GM23248 (cell line): Measurements from ENCODE around the gene ANKS1B.

Experiments used
- EZH2 ChIP-seq: fragments of 200-600 bp; sonication (generic); IDR thresholded peaks from 2 replicates; pipeline ENCODE4 v1.6.1; 2018; ENCODE audit warnings: antibody characterized with exemption, mild to moderate bottlenecking; ENCODE audit not compliant: insufficient read depth, poor library complexity, severe bottlenecking
- EZH2phosphoT487 ChIP-seq: fragments of 200-600 bp; sonication (generic); IDR thresholded peaks from 2 replicates; pipeline ENCODE4 v1.6.1; 2018; ENCODE audit warnings: antibody characterized with exemption, moderate library complexity, mild to moderate bottlenecking, low read depth; ENCODE audit not compliant: insufficient read depth

DNA sequence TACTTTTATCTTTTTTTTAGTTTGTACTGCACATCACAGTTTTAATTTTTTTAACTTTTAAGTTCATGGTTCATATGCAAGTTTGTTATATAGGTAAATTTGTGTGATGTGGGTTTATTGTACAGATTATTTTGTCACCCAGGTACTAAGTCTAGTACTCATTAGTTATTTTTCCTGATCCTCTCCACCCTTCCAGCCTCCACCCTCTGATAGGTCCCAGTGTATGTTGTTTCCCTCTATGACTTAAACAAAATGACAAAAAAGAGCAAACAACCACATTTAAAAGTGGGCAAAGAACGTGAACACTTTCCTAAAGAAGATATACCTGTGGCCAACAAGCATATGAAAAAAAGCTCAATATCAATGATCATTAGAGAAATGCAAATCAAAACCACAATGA lies 273.5 kb downstream of the ANKS1B start:
- TF ChIP-seq EZH2 (no peak), EZH2phosphoT487 (no peak)
